ENCODE measurements around the gene CDK17.
A peak's percentile ranks its signal among the peaks of the same experiment; 100 is the strongest.
"Not testable (repeated sequence)": the region's sequence is repeated elsewhere in the genome, so short reads cannot be mapped to it uniquely, and the experiment has no call there.

Gene CDK17

GRCh38 chr12:96403870-96404269 lies 3.6 kb upstream of the CDK17 start:
- Histone ChIP-seq H3K27me3 (ENCODE audit: insufficient read depth, low read length, poor library complexity, severe bottlenecking) (peaks cover 4% of the 10 kb centered on the region), H3K79me2 (ENCODE audit: insufficient read depth, low read length) (peaks cover 5% of the 10 kb centered on the region), H4K20me1 (ENCODE audit: insufficient read depth, low read length, poor library complexity, severe bottlenecking) (peaks cover 2% of the 10 kb centered on the region), H3K4me3 (ENCODE audit: low read length, poor library complexity, severe bottlenecking) (no peak overlapping the region), H3K36me3 (ENCODE audit: insufficient read depth, low read length) (no peaks in the 10 kb centered on the region), H3K4me2 (ENCODE audit: low read depth, low read length, poor library complexity, severe bottlenecking) (no peak overlapping the region), H3K9me3 (ENCODE audit: insufficient read depth, low read depth, low read length) (no peaks in the 10 kb centered on the region), H2AFZ (ENCODE audit: low read length) (no peak overlapping the region), H3K9ac (ENCODE audit: low read depth, low read length, poor library complexity, severe bottlenecking) (no peak overlapping the region), H3K4me1 (ENCODE audit: insufficient read depth, low read length, poor library complexity, severe bottlenecking) (peaks cover 13% of the 10 kb centered on the region), H3K9me2 (replicated peaks; ENCODE audit: low read depth, low read length) (no peaks in the 10 kb centered on the region), H3F3A (ENCODE audit: low read depth) (peaks cover 15% of the 10 kb centered on the region)
- TF ChIP-seq CTCF (conservative IDR thresholded peaks at IDR 0.05; ENCODE audit: low read length) (no peak), EZH2phosphoT487 (IDR thresholded peaks at IDR 0.05; ENCODE audit: borderline replicate concordance) (no peak)

- Histone ChIP-seq H4K20me1 (ENCODE audit: insufficient read depth, low read length, poor library complexity, severe bottlenecking) (peaks cover 16% of the 10 kb centered on the region), H3F3A (ENCODE audit: low read depth) (peaks cover 15% of the 10 kb centered on the region), H3K79me2 (ENCODE audit: insufficient read depth, low read length) (peaks cover 19% of the 10 kb centered on the region), H3K4me1 (ENCODE audit: insufficient read depth, low read length, poor library complexity, severe bottlenecking) (peaks cover 22% of the 10 kb centered on the region)
- H3K27me3 ChIP-seq (ENCODE audit: insufficient read depth, low read length, poor library complexity, severe bottlenecking); H2AFZ ChIP-seq (ENCODE audit: low read length); H3K9me3 ChIP-seq (ENCODE audit: insufficient read depth, low read depth, low read length); H3K9me2 ChIP-seq (replicated peaks; ENCODE audit: low read depth, low read length); H3K4me3 ChIP-seq (ENCODE audit: low read length, poor library complexity, severe bottlenecking); H3K36me3 ChIP-seq (ENCODE audit: insufficient read depth, low read length); H3K4me2 ChIP-seq (ENCODE audit: low read depth, low read length, poor library complexity, severe bottlenecking); H3K9ac ChIP-seq (ENCODE audit: low read depth, low read length, poor library complexity, severe bottlenecking): not testable (repeated sequence)
These were observed 2.3 kb upstream of the CDK17 start for GRCh38 chr12:96402522-96402921.

- Histone ChIP-seq H3K36me3 (ENCODE audit: insufficient read depth, low read length) (no peaks in the 10 kb centered on the region), H3K9me2 (replicated peaks; ENCODE audit: low read depth, low read length) (no peaks in the 10 kb centered on the region), H3K27me3 (ENCODE audit: insufficient read depth, low read length, poor library complexity, severe bottlenecking) (peaks cover 4% of the 10 kb centered on the region), H3K9me3 (ENCODE audit: insufficient read depth, low read depth, low read length) (no peaks in the 10 kb centered on the region), H3K4me3 (ENCODE audit: low read length, poor library complexity, severe bottlenecking) (peak overlapping the region; percentile 89), H3K79me2 (ENCODE audit: insufficient read depth, low read length) (peaks cover 23% of the 10 kb centered on the region), H4K20me1 (ENCODE audit: insufficient read depth, low read length, poor library complexity, severe bottlenecking) (peaks cover 20% of the 10 kb centered on the region), H3K9ac (ENCODE audit: low read depth, low read length, poor library complexity, severe bottlenecking) (peak overlapping the region; percentile 84), H3K4me1 (ENCODE audit: insufficient read depth, low read length, poor library complexity, severe bottlenecking) (peaks cover 25% of the 10 kb centered on the region), H2AFZ (ENCODE audit: low read length) (peak overlapping the region; percentile 94; the same call in 1 of the 2 replicates), H3F3A (ENCODE audit: low read depth) (peaks cover 15% of the 10 kb centered on the region), H3K4me2 (ENCODE audit: low read depth, low read length, poor library complexity, severe bottlenecking) (peak overlapping the region; percentile 97)
- TF ChIP-seq EZH2phosphoT487 (IDR thresholded peaks at IDR 0.05; ENCODE audit: borderline replicate concordance) (no peak), CTCF (conservative IDR thresholded peaks at IDR 0.05; ENCODE audit: low read length) (no peak)
These were observed 1.8 kb upstream of the CDK17 start for GRCh38 chr12:96402061-96402460.

- no peaks in the 10 kb centered on the region for H3K9me2 ChIP-seq (replicated peaks; ENCODE audit: low read depth, low read length)
- peaks cover 31% of the 10 kb centered on the region for H3K79me2 ChIP-seq (ENCODE audit: insufficient read depth, low read length)
- peaks cover 4% of the 10 kb centered on the region for H3K27me3 ChIP-seq (ENCODE audit: insufficient read depth, low read length, poor library complexity, severe bottlenecking)
- peak overlapping the region; percentile 94 for H2AFZ ChIP-seq (ENCODE audit: low read length)
- H3K4me2 ChIP-seq (ENCODE audit: low read depth, low read length, poor library complexity, severe bottlenecking), result peak overlapping the region; percentile 97
- H3K36me3 ChIP-seq (ENCODE audit: insufficient read depth, low read length), result no peaks in the 10 kb centered on the region
- H4K20me1 ChIP-seq (ENCODE audit: insufficient read depth, low read length, poor library complexity, severe bottlenecking), result peaks cover 28% of the 10 kb centered on the region
- TF ChIP-seq CTCF (conservative IDR thresholded peaks at IDR 0.05; ENCODE audit: low read length) (peak; percentile 72), EZH2phosphoT487 (IDR thresholded peaks at IDR 0.05; ENCODE audit: borderline replicate concordance) (no peak)
- peaks cover 33% of the 10 kb centered on the region for H3K4me1 ChIP-seq (ENCODE audit: insufficient read depth, low read length, poor library complexity, severe bottlenecking)
- H3F3A ChIP-seq (ENCODE audit: low read depth), result peaks cover 15% of the 10 kb centered on the region
- peak overlapping the region; percentile 84 for H3K9ac ChIP-seq (ENCODE audit: low read depth, low read length, poor library complexity, severe bottlenecking)
- peak overlapping the region; percentile 89 for H3K4me3 ChIP-seq (ENCODE audit: low read length, poor library complexity, severe bottlenecking)
- H3K9me3 ChIP-seq (ENCODE audit: insufficient read depth, low read depth, low read length), result no peaks in the 10 kb centered on the region
These were observed 1.0 kb upstream of the CDK17 start for GRCh38 chr12:96401076-96401871.
